ENCODE results near the gene TBCB.

- TF ChIP-seq, protein P1, sequence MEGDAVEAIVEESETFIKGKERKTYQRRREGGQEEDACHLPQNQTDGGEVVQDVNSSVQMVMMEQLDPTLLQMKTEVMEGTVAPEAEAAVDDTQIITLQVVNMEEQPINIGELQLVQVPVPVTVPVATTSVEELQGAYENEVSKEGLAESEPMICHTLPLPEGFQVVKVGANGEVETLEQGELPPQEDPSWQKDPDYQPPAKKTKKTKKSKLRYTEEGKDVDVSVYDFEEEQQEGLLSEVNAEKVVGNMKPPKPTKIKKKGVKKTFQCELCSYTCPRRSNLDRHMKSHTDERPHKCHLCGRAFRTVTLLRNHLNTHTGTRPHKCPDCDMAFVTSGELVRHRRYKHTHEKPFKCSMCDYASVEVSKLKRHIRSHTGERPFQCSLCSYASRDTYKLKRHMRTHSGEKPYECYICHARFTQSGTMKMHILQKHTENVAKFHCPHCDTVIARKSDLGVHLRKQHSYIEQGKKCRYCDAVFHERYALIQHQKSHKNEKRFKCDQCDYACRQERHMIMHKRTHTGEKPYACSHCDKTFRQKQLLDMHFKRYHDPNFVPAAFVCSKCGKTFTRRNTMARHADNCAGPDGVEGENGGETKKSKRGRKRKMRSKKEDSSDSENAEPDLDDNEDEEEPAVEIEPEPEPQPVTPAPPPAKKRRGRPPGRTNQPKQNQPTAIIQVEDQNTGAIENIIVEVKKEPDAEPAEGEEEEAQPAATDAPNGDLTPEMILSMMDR (IDR thresholded peaks at IDR 0.05 in 4 of 5, conservative IDR thresholded peaks at IDR 0.05 in 1 of 5) = no peak
- no peak for TF ChIP-seq POLR2A (IDR thresholded peaks at IDR 0.05)
Observed at GRCh38 chr19:36084231-36085009, 30.8 kb upstream of the TBCB start.
